SK-N-SH (cell line): ENCODE data around the gene FAM131B. TPM values are rescaled to one million over a fixed set of nuclear protein-coding genes. Genes with fewer than 3 reads are reported as not detected.

Experiments
- CTCF ChIA-PET: fragments of 300-600, 350-600 bp; formaldehyde crosslinking; extraction: SDS; loops from one replicate; lab custom pipeline; 2021; lab: Yijun Ruan, JAX
- POLR2A ChIA-PET: fragments of 350-600 bp; sonication (Branson Sonifier 250); formaldehyde crosslinking; extraction: SDS; loops from one replicate; lab custom pipeline; 2020; ENCODE audit warnings: antibody characterized with exemption, inconsistent platforms; lab: Yijun Ruan, JAX
- DNase-seq: peaks from one replicate; pipeline ENCODE4 v3.0.0; 2012
- H2AFZ ChIP-seq: fragments of 200-600 bp; sonication (generic); 2 replicates; pipeline ENCODE4 v1.8.1; 2016; ENCODE audit warnings: antibody characterized with exemption, mild to moderate bottlenecking, low read depth
- H3F3A ChIP-seq: fragments of 200-600 bp; sonication (generic); replicated peaks from 2 replicates; pipeline ENCODE3; 2016; ENCODE audit warnings: antibody characterized with exemption, mild to moderate bottlenecking; ENCODE audit not compliant: insufficient read depth
- H3K27ac ChIP-seq, 2 experiments: fragments of 200-500 bp in 1 of 2; fragments of 200-600 bp in 1 of 2; sonication (Bioruptor generic) in 1 of 2; sonication (generic), shearing (Covaris generic) in 1 of 2; 2 replicates each; pipeline versions ENCODE4 v1.5.1 to v1.6.1; 2014 to 2016; ENCODE audit warnings: low read depth in 2 of 2, inconsistent platforms in 1 of 2, low read length in 1 of 2, mild to moderate bottlenecking in 1 of 2, mixed read lengths in 1 of 2
- H3K27me3 ChIP-seq: fragments of 200-600 bp; sonication (generic), shearing (Covaris generic); 2 replicates; pipeline ENCODE4 v1.6.1; 2016; ENCODE audit warnings: mixed run types; ENCODE audit not compliant: insufficient read depth
- H3K36me3 ChIP-seq, 2 experiments: fragments of 200-500 bp in 1 of 2; fragments of 200-600 bp in 1 of 2; sonication (Bioruptor generic) in 1 of 2; sonication (generic) in 1 of 2; replicated peaks in 1 of 2; 2 replicates each; pipeline versions ENCODE3 to v1.5.1; 2014 to 2016; ENCODE audit warnings: low read length in 1 of 2, mild to moderate bottlenecking in 1 of 2; ENCODE audit not compliant: insufficient read depth in 2 of 2, control insufficient read depth in 1 of 2
- H3K4me1 ChIP-seq, 2 experiments: fragments of 200-500 bp in 1 of 2; fragments of 200-600 bp in 1 of 2; sonication (Bioruptor generic) in 1 of 2; sonication (generic), shearing (Covaris generic) in 1 of 2; 2 replicates each; pipeline versions ENCODE4 v1.5.1 to v1.6.1; 2014 to 2016; ENCODE audit warnings: low read depth in 1 of 2, low read length in 1 of 2, mixed run types in 1 of 2; ENCODE audit not compliant: insufficient read depth in 2 of 2, control insufficient read depth in 1 of 2
- H3K4me2 ChIP-seq: fragments of 200-600 bp; sonication (generic), shearing (Covaris generic); 2 replicates; pipeline ENCODE4 v1.6.1; 2017; ENCODE audit warnings: mixed run types
- H3K4me3 ChIP-seq, 2 experiments: fragments of 200-500 bp in 1 of 2; fragments of 200-600 bp in 1 of 2; sonication (Bioruptor generic) in 1 of 2; sonication (generic), shearing (Covaris generic) in 1 of 2; 2 replicates each; pipeline versions ENCODE4 v1.5.1 to v1.8.1; 2014 to 2016; ENCODE audit warnings: low read depth in 2 of 2, inconsistent platforms in 1 of 2, low read length in 1 of 2, mild to moderate bottlenecking in 1 of 2, mixed read lengths in 1 of 2, moderate library complexity in 1 of 2
- H3K79me2 ChIP-seq: fragments of 200-600 bp; sonication (generic); 2 replicates; pipeline ENCODE4 v1.8.1; 2017; ENCODE audit warnings: mild to moderate bottlenecking; ENCODE audit not compliant: insufficient read depth
- H3K9ac ChIP-seq: fragments of 200-600 bp; sonication (generic); 2 replicates; pipeline ENCODE4 v1.6.1; 2017; ENCODE audit warnings: mixed run types
- H3K9me2 ChIP-seq: fragments of 200-600 bp; sonication (generic); 2 replicates; pipeline ENCODE4 v1.6.1; 2017; ENCODE audit warnings: mixed run types
- H3K9me3 ChIP-seq: fragments of 200-600 bp; sonication (generic); 2 replicates; pipeline ENCODE4 v1.6.1; 2017; ENCODE audit warnings: mixed run types, mild to moderate bottlenecking, moderate library complexity
- H4K20me1 ChIP-seq: fragments of 200-600 bp; sonication (generic); 2 replicates; pipeline ENCODE4 v1.6.1; 2017; ENCODE audit warnings: mild to moderate bottlenecking, mixed run types; ENCODE audit not compliant: insufficient read depth
- EZH2phosphoT487 ChIP-seq: fragments of 200-600 bp; sonication (generic); IDR thresholded peaks from 2 replicates; pipeline ENCODE4 v1.6.1; 2017; ENCODE audit warnings: low read depth, mixed run types, mild to moderate bottlenecking, antibody characterized with exemption, moderate library complexity, borderline replicate concordance
- FOSL2 ChIP-seq: IDR thresholded peaks from 2 replicates; pipeline ENCODE4 v1.4.0; 2012; ENCODE audit warnings: low read depth, mild to moderate bottlenecking, moderate library complexity, borderline replicate concordance
- FOXJ3 ChIP-seq: sonication (generic); formaldehyde crosslinking; IDR thresholded peaks from 2 replicates; pipeline ENCODE4 v1.5.1; 2020; ENCODE audit warnings: mild to moderate bottlenecking, missing genetic modification reagents
- GABPA ChIP-seq: IDR thresholded peaks from 2 replicates; pipeline ENCODE4 v1.4.0; 2012; ENCODE audit warnings: low read depth, mild to moderate bottlenecking
- JUND ChIP-seq: IDR thresholded peaks from 2 replicates; pipeline ENCODE4 v1.4.0; 2012
- MAX ChIP-seq: IDR thresholded peaks from 2 replicates; pipeline ENCODE4 v1.4.0; 2012; ENCODE audit warnings: low read depth
- NFIC ChIP-seq: IDR thresholded peaks from 2 replicates; pipeline ENCODE4 v1.4.0; 2012; ENCODE audit warnings: borderline replicate concordance
- RAD21 ChIP-seq: IDR thresholded peaks from 2 replicates; pipeline ENCODE4 v1.6.1; 2012; ENCODE audit warnings: mild to moderate bottlenecking, low read length
- RXRA ChIP-seq: IDR thresholded peaks from 2 replicates; pipeline ENCODE4 v1.4.0; 2012; ENCODE audit warnings: low read depth, mild to moderate bottlenecking, borderline replicate concordance
- SIN3A ChIP-seq: IDR thresholded peaks from 2 replicates; pipeline ENCODE4 v1.6.1; 2012; ENCODE audit warnings: low read depth, mild to moderate bottlenecking, low read length, moderate library complexity, borderline replicate concordance
- SMC3 ChIP-seq: IDR thresholded peaks from 2 replicates; pipeline ENCODE4 v1.6.1; 2012; ENCODE audit warnings: low read depth, low read length, improper control_type of control experiment
- TAF1 ChIP-seq: IDR thresholded peaks from 2 replicates; pipeline ENCODE4 v1.6.1; 2012; ENCODE audit warnings: low read depth, mild to moderate bottlenecking, low read length, moderate library complexity, borderline replicate concordance
- TCF12 ChIP-seq: IDR thresholded peaks from 2 replicates; pipeline ENCODE4 v1.4.0; 2012
- YY1 ChIP-seq: IDR thresholded peaks from 2 replicates; pipeline ENCODE4 v1.4.0; 2012; ENCODE audit warnings: low read depth, mild to moderate bottlenecking
- WGBS: methylation state at CpG from one replicate; pipeline ENCODE4 v1.1.6; 2017; ENCODE audit warnings: low lambda C conversion rate; 5-methylcytosine and 5-hydroxymethylcytosine counted together
- polyA plus RNA-seq, 3 experiments: library from polyadenylated mRNA; depleted of rRNA; stranded (reverse); fragments of >200 nt; gene quantifications; 2 replicates each; pipeline ENCODE4 v1.2.3, GENCODE V29; 2012
- TF ChIP-seq, protein P1 (sequence below): fragments of 200-600 bp; sonication (generic); IDR thresholded peaks from 2 replicates; pipeline ENCODE4 v1.6.1; 2017; ENCODE audit warnings: antibody characterized with exemption, mild to moderate bottlenecking, moderate library complexity
- TF ChIP-seq, protein P2 (sequence below): IDR thresholded peaks from 2 replicates; pipeline ENCODE4; 2012
- TF ChIP-seq, protein P3 (sequence below): IDR thresholded peaks from 2 replicates; pipeline ENCODE4 v1.4.0; 2012; ENCODE audit warnings: low read depth, borderline replicate concordance

FAM131B gene
- polyA plus RNA-seq, 1 of the 3 experiments (the other 2 are of a cell fraction): 43.6 TPM

- H3K27me3 ChIP-seq: no peaks in the 10 kb centered on the region
- no peaks in the 10 kb centered on the region for H3K9me2 ChIP-seq
- H4K20me1 ChIP-seq: no peaks in the 10 kb centered on the region
- no peak overlapping the region for H2AFZ ChIP-seq
- WGBS: 92% methylated on average over 4 of the region's 4 CpGs
- H3K36me3 ChIP-seq: no peaks in the 10 kb centered on the region
- peaks cover 4 to 35% of the 10 kb centered on the region in 2 experiments; a peak in 3 of 4 replicates for H3K4me1 ChIP-seq
- TF ChIP-seq, protein P1, sequence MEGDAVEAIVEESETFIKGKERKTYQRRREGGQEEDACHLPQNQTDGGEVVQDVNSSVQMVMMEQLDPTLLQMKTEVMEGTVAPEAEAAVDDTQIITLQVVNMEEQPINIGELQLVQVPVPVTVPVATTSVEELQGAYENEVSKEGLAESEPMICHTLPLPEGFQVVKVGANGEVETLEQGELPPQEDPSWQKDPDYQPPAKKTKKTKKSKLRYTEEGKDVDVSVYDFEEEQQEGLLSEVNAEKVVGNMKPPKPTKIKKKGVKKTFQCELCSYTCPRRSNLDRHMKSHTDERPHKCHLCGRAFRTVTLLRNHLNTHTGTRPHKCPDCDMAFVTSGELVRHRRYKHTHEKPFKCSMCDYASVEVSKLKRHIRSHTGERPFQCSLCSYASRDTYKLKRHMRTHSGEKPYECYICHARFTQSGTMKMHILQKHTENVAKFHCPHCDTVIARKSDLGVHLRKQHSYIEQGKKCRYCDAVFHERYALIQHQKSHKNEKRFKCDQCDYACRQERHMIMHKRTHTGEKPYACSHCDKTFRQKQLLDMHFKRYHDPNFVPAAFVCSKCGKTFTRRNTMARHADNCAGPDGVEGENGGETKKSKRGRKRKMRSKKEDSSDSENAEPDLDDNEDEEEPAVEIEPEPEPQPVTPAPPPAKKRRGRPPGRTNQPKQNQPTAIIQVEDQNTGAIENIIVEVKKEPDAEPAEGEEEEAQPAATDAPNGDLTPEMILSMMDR: no peak
- TF ChIP-seq RAD21 (0 out of 2 replicates have a peak, but pooled peaks have one; percentile 21), SMC3 (0 out of 2 replicates have a peak, but pooled peaks have one; percentile 14)
- TF ChIP-seq, all 33 proteins: peak for 2
- ChIA-PET CTCF (interaction anchor here (0.9 to 4.1 kb wide), 7 partner anchors 9 to 133 kb away, joined by 3 to 20 read pairs (median 3); no protein-coding TSS in a partner anchor), POLR2A (no interaction called here)
- Histone ChIP-seq H3K9me3 (no peaks in the 10 kb centered on the region), H3K4me3 (no peak overlapping the region), H3K79me2 (peaks cover 13% of the 10 kb centered on the region), H3F3A (peaks cover 20% of the 10 kb centered on the region), H3K27ac (no peak overlapping the region), H3K9ac (no peak overlapping the region), H3K4me2 (no peak overlapping the region)
- DNase-seq: no peak
These were observed 10.8 kb upstream of the FAM131B start for GRCh38 chr7:143373255-143373794.

GRCh38 chr7:143372070-143372469, 9.6 kb upstream of the FAM131B start:
- H3K4me1 ChIP-seq: peaks cover 6 to 29% of the 10 kb centered on the region in 2 experiments; a peak in 3 of 4 replicates
- H3K9me3 ChIP-seq: no peaks in the 10 kb centered on the region
- H3K36me3 ChIP-seq: no peaks in the 10 kb centered on the region
- no peaks in the 10 kb centered on the region for H3K9me2 ChIP-seq
- CTCF ChIA-PET: interaction anchor here (1.0 to 4.1 kb wide), 6 partner anchors 8 to 132 kb away, joined by 3 to 20 read pairs (median 6); no protein-coding TSS in a partner anchor
- H2AFZ ChIP-seq: no peak overlapping the region
- POLR2A ChIA-PET: no interaction called here
- no peak overlapping the region for H3K9ac ChIP-seq
- H3K4me2 ChIP-seq: 0 out of 2 replicates have a peak overlapping the region, but pooled peaks have one; percentile 5
- H4K20me1 ChIP-seq: no peaks in the 10 kb centered on the region
- TF ChIP-seq SIN3A (peak; percentile 37; the same call in 1 of the 2 replicates), TAF1 (no peak), RXRA (no peak; the same call in 1 of the 2 replicates), FOXJ3 (no peak), YY1 (no peak), FOSL2 (no peak), TCF12 (peak; percentile 51; the same call in 1 of the 2 replicates), GABPA (no peak), MAX (peak; percentile 72), JUND (no peak), EZH2phosphoT487 (no peak), NFIC (peak; percentile 85), RAD21 (peak; percentile 21; the same call in 1 of the 2 replicates)
- TF ChIP-seq, protein P2, sequence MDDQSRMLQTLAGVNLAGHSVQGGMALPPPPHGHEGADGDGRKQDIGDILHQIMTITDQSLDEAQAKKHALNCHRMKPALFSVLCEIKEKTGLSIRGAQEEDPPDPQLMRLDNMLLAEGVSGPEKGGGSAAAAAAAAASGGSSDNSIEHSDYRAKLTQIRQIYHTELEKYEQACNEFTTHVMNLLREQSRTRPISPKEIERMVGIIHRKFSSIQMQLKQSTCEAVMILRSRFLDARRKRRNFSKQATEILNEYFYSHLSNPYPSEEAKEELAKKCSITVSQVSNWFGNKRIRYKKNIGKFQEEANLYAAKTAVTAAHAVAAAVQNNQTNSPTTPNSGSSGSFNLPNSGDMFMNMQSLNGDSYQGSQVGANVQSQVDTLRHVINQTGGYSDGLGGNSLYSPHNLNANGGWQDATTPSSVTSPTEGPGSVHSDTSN: 0 out of 2 replicates have a peak, but pooled peaks have one; percentile 15
- TF ChIP-seq, protein P3, sequence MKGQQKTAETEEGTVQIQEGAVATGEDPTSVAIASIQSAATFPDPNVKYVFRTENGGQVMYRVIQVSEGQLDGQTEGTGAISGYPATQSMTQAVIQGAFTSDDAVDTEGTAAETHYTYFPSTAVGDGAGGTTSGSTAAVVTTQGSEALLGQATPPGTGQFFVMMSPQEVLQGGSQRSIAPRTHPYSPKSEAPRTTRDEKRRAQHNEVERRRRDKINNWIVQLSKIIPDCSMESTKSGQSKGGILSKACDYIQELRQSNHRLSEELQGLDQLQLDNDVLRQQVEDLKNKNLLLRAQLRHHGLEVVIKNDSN: no peak
- TF ChIP-seq, protein P1: peak; percentile 39
- H3K27ac ChIP-seq: no peak overlapping the region
- DNase-seq: no peak
- H3K79me2 ChIP-seq: peaks cover under 1% of the 10 kb centered on the region; the same call in 1 of the 2 replicates
- H3K4me3 ChIP-seq: no peak overlapping the region
- H3F3A ChIP-seq: peaks cover 20% of the 10 kb centered on the region
- WGBS: 54% methylated on average over 4 of the region's 4 CpGs
- H3K27me3 ChIP-seq: no peaks in the 10 kb centered on the region
